Liver (tissue), 9 donors: ENCODE data around the gene TERT. TPM values are rescaled to one million over a fixed set of nuclear protein-coding genes. Genes with fewer than 3 reads are reported as not detected.
"Not testable (repeated sequence)": the region's sequence is repeated elsewhere in the genome, so short reads cannot be mapped to it uniquely, and the experiment has no call there.

Experiments used
- DNase-seq: peaks from one replicate; pipeline ENCODE4 v3.0.0-alpha.2; 2017; ENCODE audit warnings: low spot score
- H3K27ac ChIP-seq, 2 donors: one replicate each; pipeline ENCODE4 v1.7.0; 2013; ENCODE audit warnings: inconsistent platforms in 2 of 2, low read length in 2 of 2, control low read depth in 1 of 2, low read depth in 1 of 2, mild to moderate bottlenecking in 1 of 2
- H3K27me3 ChIP-seq, 4 donors: one replicate each; pipeline versions ENCODE4 v1.6.1 to v1.7.0; 2013; ENCODE audit warnings: low read length in 3 of 4, inconsistent platforms in 1 of 4, mild to moderate bottlenecking in 1 of 4, moderate library complexity in 1 of 4; ENCODE audit not compliant: control insufficient read depth in 4 of 4, insufficient read depth in 4 of 4
- H3K36me3 ChIP-seq, 4 donors: one replicate each; pipeline versions ENCODE4 v1.6.1 to v1.7.0; 2013; ENCODE audit warnings: low read length in 3 of 4, mild to moderate bottlenecking in 3 of 4, low read depth in 1 of 4, moderate library complexity in 1 of 4; ENCODE audit not compliant: control insufficient read depth in 4 of 4, insufficient read depth in 3 of 4
- H3K4me1 ChIP-seq, 4 donors: one replicate each; pipeline versions ENCODE4 v1.6.1 to v1.7.0; 2013; ENCODE audit warnings: low read length in 3 of 4, mild to moderate bottlenecking in 3 of 4, moderate library complexity in 1 of 4; ENCODE audit not compliant: control insufficient read depth in 4 of 4, insufficient read depth in 4 of 4
- H3K4me3 ChIP-seq, 3 donors: one replicate each; pipeline versions ENCODE4 v1.6.1 to v1.7.0; 2013; ENCODE audit warnings: low read length in 3 of 3, control low read depth in 1 of 3, low read depth in 1 of 3, mild to moderate bottlenecking in 1 of 3
- H3K9ac ChIP-seq, 2 donors: one replicate each; pipeline ENCODE4 v1.7.0; 2013; ENCODE audit warnings: low read length in 2 of 2, mild to moderate bottlenecking in 2 of 2, moderate library complexity in 2 of 2, control low read depth in 1 of 2, low read depth in 1 of 2
- H3K9me3 ChIP-seq, 4 donors: one replicate each; pipeline versions ENCODE4 v1.6.1 to v1.7.0; 2013; ENCODE audit warnings: low read length in 3 of 4; ENCODE audit not compliant: control insufficient read depth in 4 of 4
- EGR1 ChIP-seq, 2 donors: IDR thresholded peaks; 2 replicates each; pipeline ENCODE4 v1.6.1; 2016 to 2018; ENCODE audit warnings: antibody characterized with exemption in 2 of 2, low read depth in 2 of 2
- FOXA1 ChIP-seq: IDR thresholded peaks from 2 replicates; pipeline ENCODE4 v1.6.1; 2016; ENCODE audit warnings: antibody characterized with exemption
- FOXA2 ChIP-seq: IDR thresholded peaks from 2 replicates; pipeline ENCODE4 v1.6.1; 2016; ENCODE audit warnings: antibody characterized with exemption
- GABPA ChIP-seq, 2 donors: IDR thresholded peaks in 1 of 2; conservative IDR thresholded peaks in 1 of 2; 2 replicates each; pipeline ENCODE4 v1.6.1; 2016; ENCODE audit warnings: antibody characterized with exemption in 2 of 2, mild to moderate bottlenecking in 1 of 2, moderate library complexity in 1 of 2
- HNF4G ChIP-seq: IDR thresholded peaks from 2 replicates; pipeline ENCODE4 v1.6.1; 2016; ENCODE audit warnings: antibody characterized with exemption
- JUND ChIP-seq, 2 donors: IDR thresholded peaks; 2 replicates each; pipeline ENCODE4 v1.6.1; 2016; ENCODE audit warnings: antibody characterized with exemption in 2 of 2
- MAX ChIP-seq: IDR thresholded peaks from 2 replicates; pipeline ENCODE4 v1.6.1; 2016; ENCODE audit warnings: antibody characterized with exemption
- NR2F2 ChIP-seq: IDR thresholded peaks from 2 replicates; pipeline ENCODE4 v1.6.1; 2016; ENCODE audit warnings: antibody characterized with exemption
- RAD21 ChIP-seq, 2 donors: IDR thresholded peaks; 2 replicates each; pipeline ENCODE4 v1.6.1; 2016; ENCODE audit warnings: antibody characterized with exemption in 2 of 2, mild to moderate bottlenecking in 2 of 2
- RXRA ChIP-seq, 2 donors: IDR thresholded peaks; 2 replicates each; pipeline ENCODE4 v1.6.1; 2017 to 2018; ENCODE audit warnings: antibody characterized with exemption in 2 of 2, mild to moderate bottlenecking in 1 of 2
- SP1 ChIP-seq: IDR thresholded peaks from 2 replicates; pipeline ENCODE4 v1.6.1; 2018; ENCODE audit warnings: antibody characterized with exemption, mild to moderate bottlenecking
- TAF1 ChIP-seq: conservative IDR thresholded peaks from 2 replicates; pipeline ENCODE4 v1.6.1; 2016; ENCODE audit warnings: antibody characterized with exemption, mild to moderate bottlenecking
- ZBTB33 ChIP-seq: IDR thresholded peaks from 2 replicates; pipeline ENCODE4 v1.6.1; 2016; ENCODE audit warnings: antibody characterized with exemption
- WGBS: extraction: QIAGEN DNeasy Blood & Tissue Kit; methylation state at CpG from one replicate; pipeline ENCODE4 v1.1.7; 2013; 5-methylcytosine and 5-hydroxymethylcytosine counted together
- polyA plus RNA-seq, 2 donors: library from polyadenylated mRNA; stranded (reverse) in 1 of 2; unstranded in 1 of 2; fragments of 200-250 nt in 1 of 2; fragments of >200 nt in 1 of 2; fragmentation: Nextera tagmentation in 1 of 2; extraction: Ambion mirVana in 1 of 2; gene quantifications; one replicate each; pipeline versions ENCODE4 v1.2.1 to v1.2.3, GENCODE V29; 2013 to 2015
- total RNA-seq, 2 donors: library from RNA; depleted of rRNA; stranded (reverse); fragments of >200 nt; gene quantifications; one replicate each; pipeline ENCODE4 v1.2.3, GENCODE V29; 2014
- donor health status: healthy.
- donor health status: healthy.
- donor health status: healthy.
- donor health status: healthy.
- donor health status: healthy.

TERT gene
- total and polyA plus RNA-seq, 4 donors, result 0.14 TPM; not detected in 3

- Histone ChIP-seq H3K9me3 (no peaks in the 10 kb centered on the region), H3K36me3 (no peaks in the 10 kb centered on the region), H3K27me3 (peaks cover 0 to 16% (median 0%) of the 10 kb centered on the region in 4 donors), H3K4me3 (no peak overlapping the region), H3K9ac (no peak overlapping the region), H3K27ac (no peak overlapping the region), H3K4me1 (peaks cover 2 to 8% (median 6%) of the 10 kb centered on the region in 4 donors)
- no peak for DNase-seq
- no peak for TF ChIP-seq FOXA2
- no peak for TF ChIP-seq RAD21 (IDR thresholded peaks at IDR 0.05)
- TF ChIP-seq EGR1 (IDR thresholded peaks at IDR 0.05; ENCODE audit: low read depth in 2 of 2), result no peak
- no peak for TF ChIP-seq NR2F2
- no peak for TF ChIP-seq TAF1
- TF ChIP-seq JUND (IDR thresholded peaks at IDR 0.05), result no peak
- no peak for TF ChIP-seq FOXA1
- TF ChIP-seq GABPA (IDR thresholded peaks at IDR 0.05 in 1 of 2, conservative IDR thresholded peaks at IDR 0.05 in 1 of 2), result no peak
- TF ChIP-seq RXRA (IDR thresholded peaks at IDR 0.05), result no peak
- TF ChIP-seq ZBTB33, result no peak
- TF ChIP-seq MAX, result no peak
- TF ChIP-seq SP1, result no peak
- TF ChIP-seq HNF4G, result no peak
- WGBS, result 77% methylated on average over 24 of the region's 24 CpGs
Observed at GRCh38 chr5:1291611-1292080, 3.2 kb downstream of the TERT start.

GRCh38 chr5:1290956-1291355 lies 3.9 kb downstream of the TERT start:
- H3K36me3 ChIP-seq, H3K4me3 ChIP-seq, H3K4me1 ChIP-seq, DNase-seq, H3K9me3 ChIP-seq, H3K27ac ChIP-seq, H3K9ac ChIP-seq: not testable (repeated sequence)
- WGBS, result 75% methylated on average over 24 of the region's 24 CpGs
- peaks cover 0 to 13% (median 0%) of the 10 kb centered on the region in 4 donors for H3K27me3 ChIP-seq

- not testable (repeated sequence) for H3K27me3 ChIP-seq, H3K27ac ChIP-seq, H3K4me3 ChIP-seq, H3K36me3 ChIP-seq, DNase-seq, H3K4me1 ChIP-seq, H3K9me3 ChIP-seq, H3K9ac ChIP-seq
- 93% methylated on average over 32 of the region's 32 CpGs for WGBS
Observed at GRCh38 chr5:1289559-1289958, 5.3 kb downstream of the TERT start.
